Liver (tissue), 3 donors: ENCODE results near the gene CACNA1C.

Experiments
- FOXA1 ChIP-seq: IDR thresholded peaks from 2 replicates; pipeline ENCODE4 v1.6.1; 2016; ENCODE audit warnings: antibody characterized with exemption
- JUND ChIP-seq, 2 donors: IDR thresholded peaks; 2 replicates each; pipeline ENCODE4 v1.6.1; 2016; ENCODE audit warnings: antibody characterized with exemption in 2 of 2
- RAD21 ChIP-seq, 2 donors: IDR thresholded peaks; 2 replicates each; pipeline ENCODE4 v1.6.1; 2016; ENCODE audit warnings: antibody characterized with exemption in 2 of 2, mild to moderate bottlenecking in 2 of 2
- RXRA ChIP-seq, 2 donors: IDR thresholded peaks; 2 replicates each; pipeline ENCODE4 v1.6.1; 2017 to 2018; ENCODE audit warnings: antibody characterized with exemption in 2 of 2, mild to moderate bottlenecking in 1 of 2
- SP1 ChIP-seq: IDR thresholded peaks from 2 replicates; pipeline ENCODE4 v1.6.1; 2018; ENCODE audit warnings: antibody characterized with exemption, mild to moderate bottlenecking
- TAF1 ChIP-seq: conservative IDR thresholded peaks from 2 replicates; pipeline ENCODE4 v1.6.1; 2016; ENCODE audit warnings: antibody characterized with exemption, mild to moderate bottlenecking
- YY1 ChIP-seq: IDR thresholded peaks from 2 replicates; pipeline ENCODE4 v1.6.1; 2016; ENCODE audit warnings: antibody characterized with exemption, mild to moderate bottlenecking
- TF ChIP-seq, protein P1 (sequence below): fragments of 150-350 bp; IDR thresholded peaks from 2 replicates; pipeline ENCODE4 v1.5.1; 2017; ENCODE audit warnings: improper control_type of control experiment, low read depth, low read length; ENCODE audit not compliant: missing input control
- TF ChIP-seq, protein P2 (sequence below): IDR thresholded peaks from 2 replicates; pipeline ENCODE4 v1.6.1; 2016; ENCODE audit warnings: antibody characterized with exemption
- TF ChIP-seq, protein P3 (sequence below): IDR thresholded peaks from 2 replicates; pipeline ENCODE4 v1.6.1; 2016; ENCODE audit warnings: antibody characterized with exemption
- TF ChIP-seq, protein P4 (sequence below): IDR thresholded peaks from 2 replicates; pipeline ENCODE4 v1.6.1; 2016; ENCODE audit warnings: antibody characterized with exemption, mild to moderate bottlenecking
- donor health status: healthy.
- donor health status: healthy.

DNA sequence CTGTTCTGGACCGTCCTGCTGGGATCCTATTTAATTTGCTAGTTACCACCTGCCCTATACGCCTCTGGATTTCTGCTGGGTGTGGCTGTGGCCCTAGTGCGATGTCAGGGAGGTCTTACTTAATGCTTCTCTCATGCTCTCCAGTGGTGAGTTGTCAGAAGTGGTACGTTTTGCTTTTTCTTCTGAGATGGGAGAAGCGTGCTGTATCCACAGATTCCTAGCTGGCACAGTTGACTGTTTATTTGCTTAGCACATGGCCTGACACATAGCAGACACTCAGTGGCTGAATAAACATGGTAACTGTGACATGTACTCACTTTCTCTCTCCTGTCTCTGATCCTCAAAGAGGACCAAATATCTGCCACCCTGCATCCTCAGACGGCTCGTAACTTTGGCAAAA, 107.3 kb downstream of the CACNA1C start:
- TF ChIP-seq YY1 (no peak), TAF1 (no peak), JUND (IDR thresholded peaks at IDR 0.05) (no peak), RAD21 (IDR thresholded peaks at IDR 0.05) (no peak), SP1 (no peak), RXRA (IDR thresholded peaks at IDR 0.05) (no peak), FOXA1 (no peak)
- TF ChIP-seq, protein P1, sequence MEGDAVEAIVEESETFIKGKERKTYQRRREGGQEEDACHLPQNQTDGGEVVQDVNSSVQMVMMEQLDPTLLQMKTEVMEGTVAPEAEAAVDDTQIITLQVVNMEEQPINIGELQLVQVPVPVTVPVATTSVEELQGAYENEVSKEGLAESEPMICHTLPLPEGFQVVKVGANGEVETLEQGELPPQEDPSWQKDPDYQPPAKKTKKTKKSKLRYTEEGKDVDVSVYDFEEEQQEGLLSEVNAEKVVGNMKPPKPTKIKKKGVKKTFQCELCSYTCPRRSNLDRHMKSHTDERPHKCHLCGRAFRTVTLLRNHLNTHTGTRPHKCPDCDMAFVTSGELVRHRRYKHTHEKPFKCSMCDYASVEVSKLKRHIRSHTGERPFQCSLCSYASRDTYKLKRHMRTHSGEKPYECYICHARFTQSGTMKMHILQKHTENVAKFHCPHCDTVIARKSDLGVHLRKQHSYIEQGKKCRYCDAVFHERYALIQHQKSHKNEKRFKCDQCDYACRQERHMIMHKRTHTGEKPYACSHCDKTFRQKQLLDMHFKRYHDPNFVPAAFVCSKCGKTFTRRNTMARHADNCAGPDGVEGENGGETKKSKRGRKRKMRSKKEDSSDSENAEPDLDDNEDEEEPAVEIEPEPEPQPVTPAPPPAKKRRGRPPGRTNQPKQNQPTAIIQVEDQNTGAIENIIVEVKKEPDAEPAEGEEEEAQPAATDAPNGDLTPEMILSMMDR, result no peak
- TF ChIP-seq, protein P2, sequence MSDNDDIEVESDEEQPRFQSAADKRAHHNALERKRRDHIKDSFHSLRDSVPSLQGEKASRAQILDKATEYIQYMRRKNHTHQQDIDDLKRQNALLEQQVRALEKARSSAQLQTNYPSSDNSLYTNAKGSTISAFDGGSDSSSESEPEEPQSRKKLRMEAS, result no peak
- TF ChIP-seq, protein P3, sequence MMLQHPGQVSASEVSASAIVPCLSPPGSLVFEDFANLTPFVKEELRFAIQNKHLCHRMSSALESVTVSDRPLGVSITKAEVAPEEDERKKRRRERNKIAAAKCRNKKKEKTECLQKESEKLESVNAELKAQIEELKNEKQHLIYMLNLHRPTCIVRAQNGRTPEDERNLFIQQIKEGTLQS, result no peak
- TF ChIP-seq, protein P4, sequence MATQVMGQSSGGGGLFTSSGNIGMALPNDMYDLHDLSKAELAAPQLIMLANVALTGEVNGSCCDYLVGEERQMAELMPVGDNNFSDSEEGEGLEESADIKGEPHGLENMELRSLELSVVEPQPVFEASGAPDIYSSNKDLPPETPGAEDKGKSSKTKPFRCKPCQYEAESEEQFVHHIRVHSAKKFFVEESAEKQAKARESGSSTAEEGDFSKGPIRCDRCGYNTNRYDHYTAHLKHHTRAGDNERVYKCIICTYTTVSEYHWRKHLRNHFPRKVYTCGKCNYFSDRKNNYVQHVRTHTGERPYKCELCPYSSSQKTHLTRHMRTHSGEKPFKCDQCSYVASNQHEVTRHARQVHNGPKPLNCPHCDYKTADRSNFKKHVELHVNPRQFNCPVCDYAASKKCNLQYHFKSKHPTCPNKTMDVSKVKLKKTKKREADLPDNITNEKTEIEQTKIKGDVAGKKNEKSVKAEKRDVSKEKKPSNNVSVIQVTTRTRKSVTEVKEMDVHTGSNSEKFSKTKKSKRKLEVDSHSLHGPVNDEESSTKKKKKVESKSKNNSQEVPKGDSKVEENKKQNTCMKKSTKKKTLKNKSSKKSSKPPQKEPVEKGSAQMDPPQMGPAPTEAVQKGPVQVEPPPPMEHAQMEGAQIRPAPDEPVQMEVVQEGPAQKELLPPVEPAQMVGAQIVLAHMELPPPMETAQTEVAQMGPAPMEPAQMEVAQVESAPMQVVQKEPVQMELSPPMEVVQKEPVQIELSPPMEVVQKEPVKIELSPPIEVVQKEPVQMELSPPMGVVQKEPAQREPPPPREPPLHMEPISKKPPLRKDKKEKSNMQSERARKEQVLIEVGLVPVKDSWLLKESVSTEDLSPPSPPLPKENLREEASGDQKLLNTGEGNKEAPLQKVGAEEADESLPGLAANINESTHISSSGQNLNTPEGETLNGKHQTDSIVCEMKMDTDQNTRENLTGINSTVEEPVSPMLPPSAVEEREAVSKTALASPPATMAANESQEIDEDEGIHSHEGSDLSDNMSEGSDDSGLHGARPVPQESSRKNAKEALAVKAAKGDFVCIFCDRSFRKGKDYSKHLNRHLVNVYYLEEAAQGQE, result no peak
